GM12875 (cell line): ENCODE results near the gene BMP6.

Experiments used
- H3K4me3 ChIP-seq: one replicate; pipeline ENCODE4 v1.5.1; 2011; ENCODE audit warnings: low read depth, low read length, control low read depth
- TF ChIP-seq, protein P1 (sequence below): IDR thresholded peaks from 2 replicates; pipeline ENCODE4 v1.5.1; 2011; ENCODE audit warnings: low read depth, mild to moderate bottlenecking, control low read depth, inconsistent platforms, low read length, moderate library complexity, borderline replicate concordance; ENCODE audit not compliant: insufficient read depth

Gene BMP6

GRCh38 chr6:7725849-7726415 is at the start of gene BMP6:
TSS of gene BMP6 (plus strand) at chr6:7726099. CDS start at chr6:7726956, 857 bp downstream.
- H3K4me3 ChIP-seq, result peak within 1 kb of the TSS; percentile 61
- TF ChIP-seq, protein P1, sequence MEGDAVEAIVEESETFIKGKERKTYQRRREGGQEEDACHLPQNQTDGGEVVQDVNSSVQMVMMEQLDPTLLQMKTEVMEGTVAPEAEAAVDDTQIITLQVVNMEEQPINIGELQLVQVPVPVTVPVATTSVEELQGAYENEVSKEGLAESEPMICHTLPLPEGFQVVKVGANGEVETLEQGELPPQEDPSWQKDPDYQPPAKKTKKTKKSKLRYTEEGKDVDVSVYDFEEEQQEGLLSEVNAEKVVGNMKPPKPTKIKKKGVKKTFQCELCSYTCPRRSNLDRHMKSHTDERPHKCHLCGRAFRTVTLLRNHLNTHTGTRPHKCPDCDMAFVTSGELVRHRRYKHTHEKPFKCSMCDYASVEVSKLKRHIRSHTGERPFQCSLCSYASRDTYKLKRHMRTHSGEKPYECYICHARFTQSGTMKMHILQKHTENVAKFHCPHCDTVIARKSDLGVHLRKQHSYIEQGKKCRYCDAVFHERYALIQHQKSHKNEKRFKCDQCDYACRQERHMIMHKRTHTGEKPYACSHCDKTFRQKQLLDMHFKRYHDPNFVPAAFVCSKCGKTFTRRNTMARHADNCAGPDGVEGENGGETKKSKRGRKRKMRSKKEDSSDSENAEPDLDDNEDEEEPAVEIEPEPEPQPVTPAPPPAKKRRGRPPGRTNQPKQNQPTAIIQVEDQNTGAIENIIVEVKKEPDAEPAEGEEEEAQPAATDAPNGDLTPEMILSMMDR, result no peak

DNA sequence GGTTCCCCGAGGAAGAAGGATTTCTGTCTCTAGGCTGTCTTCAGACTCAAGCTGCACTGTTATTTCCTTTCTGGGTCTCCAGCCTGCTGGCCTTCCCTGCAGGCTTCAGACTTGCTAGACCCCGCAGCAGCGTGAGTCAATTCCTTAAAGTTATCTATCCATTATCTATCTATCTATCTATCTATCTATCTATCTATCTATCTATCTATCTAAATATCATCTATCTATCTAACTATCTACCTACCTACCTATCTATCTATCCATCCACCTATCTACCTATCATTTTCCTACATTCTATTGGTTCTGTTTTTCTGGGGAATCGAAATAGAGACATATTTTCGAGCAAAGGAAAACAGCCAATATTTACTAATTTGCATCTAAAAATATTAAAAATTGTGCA is 48.7 kb upstream of the BMP6 start:
- TF ChIP-seq, protein P1, result no peak
- H3K4me3 ChIP-seq, result no peak overlapping the region

DNA sequence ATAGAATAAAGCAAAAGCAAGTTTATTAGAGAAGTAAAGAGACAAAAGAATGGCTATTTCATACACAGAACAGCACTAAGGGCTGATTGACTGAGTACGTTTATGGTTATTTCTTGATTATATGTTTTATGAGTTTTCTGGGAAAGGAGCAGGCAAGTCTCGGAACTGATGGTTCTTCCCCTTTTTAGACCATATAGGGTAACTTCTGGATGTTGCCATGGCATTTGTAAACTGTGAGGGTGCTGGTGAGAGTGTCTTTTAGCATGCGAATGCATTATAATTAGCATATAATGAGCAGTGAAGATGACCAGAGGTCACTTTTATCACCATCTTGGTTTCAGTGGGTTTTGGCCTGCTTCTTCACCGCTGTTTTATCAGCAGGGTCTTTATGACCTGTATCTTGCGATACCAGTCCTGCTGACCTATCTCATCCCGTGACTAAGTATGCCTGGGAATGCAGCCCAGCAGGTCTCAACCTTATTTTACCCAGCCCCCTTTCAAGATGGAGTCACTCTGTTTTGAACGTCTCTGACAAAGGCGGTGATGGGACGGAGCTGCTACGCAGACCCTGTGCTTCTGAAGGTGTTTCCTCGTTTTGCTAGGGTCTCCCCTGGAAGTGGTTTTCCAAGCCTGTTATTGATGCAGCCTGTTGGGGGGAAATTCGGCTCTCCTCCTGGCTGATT is 45.4 kb upstream of the BMP6 start:
- H3K4me3 ChIP-seq, result no peak overlapping the region
- TF ChIP-seq, protein P1, result no peak

DNA sequence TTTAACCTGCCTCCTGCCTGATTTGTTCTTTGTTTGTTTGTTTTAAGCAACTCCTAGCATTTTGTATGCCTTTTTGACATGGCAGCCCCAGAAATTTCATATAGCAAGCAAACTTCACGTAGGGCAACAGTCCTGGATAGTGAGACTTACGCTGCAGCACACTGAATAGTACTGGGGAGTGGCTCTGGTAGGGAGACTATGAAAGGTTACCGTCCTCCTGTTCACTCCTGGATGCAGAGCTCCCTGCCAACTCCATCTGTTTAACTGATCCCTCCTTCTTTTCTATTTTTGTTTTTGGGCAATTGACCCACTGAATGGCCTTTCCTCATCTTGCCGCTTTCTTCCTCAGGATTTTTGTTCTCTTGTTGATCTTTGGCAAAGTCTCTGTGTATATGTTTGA is 44.5 kb upstream of the BMP6 start:
- TF ChIP-seq, protein P1, result no peak
- no peak overlapping the region for H3K4me3 ChIP-seq

GRCh38 chr6:7684076-7684475 is 41.8 kb upstream of the BMP6 start:
- no peak overlapping the region for H3K4me3 ChIP-seq
- TF ChIP-seq, protein P1, result no peak

DNA sequence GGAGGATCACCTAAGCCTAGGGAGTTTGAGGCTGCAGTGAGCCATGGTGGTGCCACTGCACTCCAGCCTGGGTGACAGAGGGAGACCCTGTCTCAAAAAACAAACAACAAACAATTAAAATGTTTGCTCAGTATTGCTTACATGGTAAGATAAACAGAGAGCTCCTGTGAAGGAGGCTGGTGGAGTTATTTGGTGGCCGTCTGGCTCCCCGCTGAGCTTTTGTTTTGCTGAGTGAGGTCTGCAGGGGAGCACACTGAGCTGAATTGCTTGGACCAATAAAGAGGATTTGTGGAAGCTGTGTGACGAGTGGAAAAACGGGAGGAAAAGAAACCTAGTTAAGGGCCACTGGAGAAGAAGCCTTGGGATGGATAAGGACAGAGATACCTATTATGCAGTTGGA is 41.1 kb upstream of the BMP6 start:
- no peak overlapping the region for H3K4me3 ChIP-seq
- TF ChIP-seq, protein P1, result no peak

DNA sequence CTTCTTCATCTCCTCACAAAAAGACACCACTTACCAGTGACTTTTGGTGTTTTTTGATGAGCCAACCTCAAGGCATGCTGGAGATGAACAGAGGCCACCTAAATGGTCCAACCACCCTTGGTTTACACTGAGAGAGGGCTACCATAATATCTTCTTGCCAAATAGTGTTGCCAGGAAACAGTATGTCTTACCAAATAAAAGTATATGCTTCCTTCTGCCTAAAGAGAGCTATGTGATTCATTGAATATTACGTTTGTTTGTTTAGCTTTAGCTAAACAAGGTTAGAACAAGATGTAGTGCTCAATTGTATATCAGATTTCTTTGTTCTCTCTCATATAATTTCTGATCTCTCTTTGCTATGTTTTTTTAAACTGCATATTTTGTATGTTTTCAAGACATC is 40.6 kb upstream of the BMP6 start:
- TF ChIP-seq, protein P1, result no peak
- no peak overlapping the region for H3K4me3 ChIP-seq
